Esophagus (tissue), 2 donors: ENCODE results near the gene CHSY3. TPM values are rescaled to one million over a fixed set of nuclear protein-coding genes. Genes with fewer than 3 reads are reported as not detected.

ENCODE experiments used
- H3K27ac ChIP-seq, 2 donors: one replicate each; pipeline ENCODE4 v1.5.1; 2013; ENCODE audit warnings: low read depth in 2 of 2, mild to moderate bottlenecking in 2 of 2, inconsistent platforms in 1 of 2, low read length in 1 of 2, moderate library complexity in 1 of 2
- H3K27me3 ChIP-seq, 2 donors: one replicate each; pipeline ENCODE4 v1.6.1; 2013; ENCODE audit warnings: low read length in 2 of 2, control low read depth in 1 of 2, mild to moderate bottlenecking in 1 of 2; ENCODE audit not compliant: insufficient read depth in 2 of 2, control insufficient read depth in 1 of 2
- H3K36me3 ChIP-seq, 2 donors: one replicate each; pipeline ENCODE4 v1.6.1; 2013; ENCODE audit warnings: low read length in 1 of 2; ENCODE audit not compliant: control insufficient read depth in 2 of 2, insufficient read depth in 2 of 2
- H3K4me1 ChIP-seq, 2 donors: one replicate each; pipeline ENCODE4 v1.6.1; 2013; ENCODE audit warnings: low read length in 1 of 2; ENCODE audit not compliant: control insufficient read depth in 2 of 2, insufficient read depth in 2 of 2
- H3K4me3 ChIP-seq, 2 donors: one replicate each; pipeline ENCODE4 v1.5.1; 2013; ENCODE audit warnings: low read length in 2 of 2, mild to moderate bottlenecking in 2 of 2, low read depth in 1 of 2, moderate library complexity in 1 of 2
- H3K9me3 ChIP-seq, 2 donors: one replicate each; pipeline ENCODE4 v1.6.1; 2013; ENCODE audit warnings: mild to moderate bottlenecking in 2 of 2, low read depth in 1 of 2, low read length in 1 of 2, moderate library complexity in 1 of 2; ENCODE audit not compliant: control insufficient read depth in 2 of 2, insufficient read depth in 1 of 2
- WGBS, 2 donors: extraction: QIAGEN DNeasy Blood & Tissue Kit; methylation state at CpG; one replicate each; pipeline ENCODE4 v1.1.7; 2013; 5-methylcytosine and 5-hydroxymethylcytosine counted together
- polyA plus RNA-seq, 2 donors: library from polyadenylated mRNA; stranded (reverse); fragments of 200-250 nt; gene quantifications; one replicate each; pipeline ENCODE4 v1.2.3, GENCODE V29; 2013
- donor health status: healthy with polysubstance abuse.
- donor health status: Bipolar disorder and iron deficiency.

Gene CHSY3
- polyA plus RNA-seq, 2 donors, result 0.02 to 0.14 TPM

- no peaks in the 10 kb centered on the region for H3K36me3 ChIP-seq
- no peak overlapping the region for H3K4me3 ChIP-seq
- H3K27ac ChIP-seq, result no peak overlapping the region
- 22% methylated on average over 2 of the region's 2 CpGs for WGBS, 2 donors
- no peaks in the 10 kb centered on the region for H3K4me1 ChIP-seq
- H3K27me3 ChIP-seq, result no peaks in the 10 kb centered on the region
- H3K9me3 ChIP-seq, result no peaks in the 10 kb centered on the region
Observed at GRCh38 chr5:130151239-130151638, 247.0 kb downstream of the CHSY3 start.

- H3K36me3 ChIP-seq, result no peaks in the 10 kb centered on the region
- H3K4me3 ChIP-seq, result no peak overlapping the region
- no peaks in the 10 kb centered on the region for H3K4me1 ChIP-seq
- no peak overlapping the region for H3K27ac ChIP-seq
- no peaks in the 10 kb centered on the region for H3K9me3 ChIP-seq
- no peaks in the 10 kb centered on the region for H3K27me3 ChIP-seq
- WGBS, 2 donors, result 46 to 51% methylated on average over 5 of the region's 5 CpGs
Observed at GRCh38 chr5:130155345-130156011, 251.2 kb downstream of the CHSY3 start.

GRCh38 chr5:130158036-130158435 is 253.8 kb downstream of the CHSY3 start:
- H3K36me3 ChIP-seq, result no peaks in the 10 kb centered on the region

GRCh38 chr5:130159968-130160367 is 255.7 kb downstream of the CHSY3 start:
- 89 to 93% methylated on average over 3 of the region's 3 CpGs for WGBS, 2 donors
- no peaks in the 10 kb centered on the region for H3K9me3 ChIP-seq
- no peak overlapping the region for H3K27ac ChIP-seq
- no peaks in the 10 kb centered on the region for H3K27me3 ChIP-seq
- no peaks in the 10 kb centered on the region for H3K36me3 ChIP-seq
- H3K4me1 ChIP-seq, result no peaks in the 10 kb centered on the region
- H3K4me3 ChIP-seq, result no peak overlapping the region

More at GRCh38 chr5:130158036-130158435, 253.8 kb downstream of the CHSY3 start:
- Histone ChIP-seq H3K4me1 (no peaks in the 10 kb centered on the region), H3K9me3 (no peaks in the 10 kb centered on the region), H3K27me3 (no peaks in the 10 kb centered on the region), H3K4me3 (no peak overlapping the region), H3K27ac (no peak overlapping the region)
- WGBS, 2 donors, result 69 to 70% methylated on average over 3 of the region's 3 CpGs

- no peaks in the 10 kb centered on the region for H3K36me3 ChIP-seq
Observed at GRCh38 chr5:130164966-130165365, 260.7 kb downstream of the CHSY3 start.

GRCh38 chr5:130166839-130167490 is 262.7 kb downstream of the CHSY3 start:
- Histone ChIP-seq H3K4me3 (no peak overlapping the region), H3K4me1 (no peaks in the 10 kb centered on the region), H3K27me3 (no peaks in the 10 kb centered on the region), H3K36me3 (no peaks in the 10 kb centered on the region), H3K27ac (no peak overlapping the region), H3K9me3 (no peaks in the 10 kb centered on the region)
- WGBS, 2 donors, result 47 to 59% methylated on average over 1 of the region's 1 CpG

More at GRCh38 chr5:130164966-130165365, 260.7 kb downstream of the CHSY3 start:
- H3K4me1 ChIP-seq, result no peaks in the 10 kb centered on the region
- H3K4me3 ChIP-seq, result no peak overlapping the region
- no peak overlapping the region for H3K27ac ChIP-seq
- no peaks in the 10 kb centered on the region for H3K27me3 ChIP-seq
- WGBS, 2 donors, result 75 to 77% methylated on average over 3 of the region's 3 CpGs
- no peaks in the 10 kb centered on the region for H3K9me3 ChIP-seq

GRCh38 chr5:130168211-130168610 is 263.9 kb downstream of the CHSY3 start:
- Histone ChIP-seq H3K9me3 (no peaks in the 10 kb centered on the region), H3K36me3 (no peaks in the 10 kb centered on the region), H3K4me1 (no peaks in the 10 kb centered on the region), H3K27me3 (no peaks in the 10 kb centered on the region), H3K27ac (no peak overlapping the region), H3K4me3 (no peak overlapping the region)
- WGBS, 2 donors, result 37 to 56% methylated on average over 4 of the region's 4 CpGs

- H3K9me3 ChIP-seq, result no peaks in the 10 kb centered on the region
- no peak overlapping the region for H3K4me3 ChIP-seq
- H3K36me3 ChIP-seq, result no peaks in the 10 kb centered on the region
- no peaks in the 10 kb centered on the region for H3K27me3 ChIP-seq
- no peaks in the 10 kb centered on the region for H3K4me1 ChIP-seq
- H3K27ac ChIP-seq, result no peak overlapping the region
Observed at GRCh38 chr5:130171699-130172098, 267.4 kb downstream of the CHSY3 start.

- H3K27ac ChIP-seq, result no peak overlapping the region
- H3K4me1 ChIP-seq, result no peaks in the 10 kb centered on the region
- no peak overlapping the region for H3K4me3 ChIP-seq
- H3K36me3 ChIP-seq, result no peaks in the 10 kb centered on the region
- WGBS, 2 donors, result 91 to 92% methylated on average over 7 of the region's 7 CpGs
- no peaks in the 10 kb centered on the region for H3K9me3 ChIP-seq
- no peaks in the 10 kb centered on the region for H3K27me3 ChIP-seq
Observed at GRCh38 chr5:130183115-130183514, 278.9 kb downstream of the CHSY3 start.

GRCh38 chr5:130189961-130190360 is 285.7 kb downstream of the CHSY3 start:
- Histone ChIP-seq H3K9me3 (no peaks in the 10 kb centered on the region), H3K36me3 (no peaks in the 10 kb centered on the region), H3K4me3 (no peak overlapping the region), H3K27me3 (no peaks in the 10 kb centered on the region), H3K27ac (no peak overlapping the region), H3K4me1 (no peaks in the 10 kb centered on the region)
- WGBS, 2 donors, result 58 to 70% methylated on average over 4 of the region's 4 CpGs
